HL-60 (cell line): Measurements from ENCODE around the gene OVCA2.

ENCODE experiments used
- DNase-seq, 2 experiments: peaks; one replicate each; pipeline ENCODE4 v3.0.0-alpha.2; 2010 to 2020; ENCODE audit warnings: low read depth in 1 of 2, low spot score in 1 of 2
- H3K27ac ChIP-seq: fragments of 250-450 bp; sonication (Bioruptor Pico); replicated peaks from 2 replicates; pipeline ENCODE4 v1.5.1; 2020; ENCODE audit warnings: mild to moderate bottlenecking, moderate library complexity
- H3K27me3 ChIP-seq: fragments of 250-450 bp; sonication (Bioruptor Pico); 2 replicates; pipeline ENCODE4 v1.5.1; 2021; ENCODE audit warnings: mild to moderate bottlenecking, moderate library complexity; ENCODE audit not compliant: insufficient read depth, poor library complexity, severe bottlenecking
- H3K4me3 ChIP-seq: replicated peaks from 2 replicates; pipeline ENCODE4 v1.5.1; 2011; ENCODE audit warnings: mild to moderate bottlenecking, control low read depth, low read length; ENCODE audit not compliant: insufficient read depth
- GABPA ChIP-seq: IDR thresholded peaks from 2 replicates; pipeline ENCODE4 v1.6.1; 2012; ENCODE audit warnings: low read depth
- POLR2AphosphoS5 ChIP-seq: IDR thresholded peaks from 2 replicates; pipeline ENCODE4 v1.6.1; 2012; ENCODE audit warnings: low read depth
- SPI1 ChIP-seq: IDR thresholded peaks from 2 replicates; pipeline ENCODE4 v1.6.1; 2012; ENCODE audit warnings: low read depth, mild to moderate bottlenecking, borderline replicate concordance
- TF ChIP-seq, protein P1 (sequence below): IDR thresholded peaks from one replicate; pipeline ENCODE4 v1.5.1; 2011; ENCODE audit warnings: low read length, control low read depth, inconsistent platforms; ENCODE audit not compliant: insufficient read depth
- TF ChIP-seq, protein P2 (sequence below): IDR thresholded peaks from 2 replicates; pipeline ENCODE4 v1.6.1; 2012; ENCODE audit warnings: low read depth; ENCODE audit not compliant: insufficient replicate concordance

OVCA2 gene

DNA sequence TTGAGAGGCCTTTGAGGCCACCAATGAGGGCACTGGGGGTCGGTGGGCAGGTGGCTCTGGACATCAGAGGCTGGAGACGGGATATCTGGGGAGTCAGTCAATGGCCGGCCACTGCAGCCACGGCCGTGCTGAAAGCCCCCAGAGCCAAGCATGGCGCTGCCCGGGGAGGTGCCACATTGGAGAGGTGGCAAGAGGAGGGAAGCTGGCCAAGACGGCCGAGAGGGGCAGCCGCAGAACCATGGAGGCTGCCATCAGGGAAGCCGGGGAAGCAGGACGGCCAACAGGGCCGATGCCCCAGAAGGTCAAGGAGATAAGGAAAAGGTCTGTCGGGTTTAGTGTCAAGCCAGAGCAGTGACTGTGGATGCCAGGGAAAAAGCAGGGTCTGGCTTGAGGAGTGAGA is 26.5 kb upstream of the OVCA2 start:
- no peak for DNase-seq
- Histone ChIP-seq H3K4me3 (no peak overlapping the region), H3K27ac (no peak overlapping the region), H3K27me3 (no peaks in the 10 kb centered on the region)
- TF ChIP-seq POLR2AphosphoS5 (no peak), GABPA (no peak), SPI1 (no peak)
- TF ChIP-seq, protein P1, sequence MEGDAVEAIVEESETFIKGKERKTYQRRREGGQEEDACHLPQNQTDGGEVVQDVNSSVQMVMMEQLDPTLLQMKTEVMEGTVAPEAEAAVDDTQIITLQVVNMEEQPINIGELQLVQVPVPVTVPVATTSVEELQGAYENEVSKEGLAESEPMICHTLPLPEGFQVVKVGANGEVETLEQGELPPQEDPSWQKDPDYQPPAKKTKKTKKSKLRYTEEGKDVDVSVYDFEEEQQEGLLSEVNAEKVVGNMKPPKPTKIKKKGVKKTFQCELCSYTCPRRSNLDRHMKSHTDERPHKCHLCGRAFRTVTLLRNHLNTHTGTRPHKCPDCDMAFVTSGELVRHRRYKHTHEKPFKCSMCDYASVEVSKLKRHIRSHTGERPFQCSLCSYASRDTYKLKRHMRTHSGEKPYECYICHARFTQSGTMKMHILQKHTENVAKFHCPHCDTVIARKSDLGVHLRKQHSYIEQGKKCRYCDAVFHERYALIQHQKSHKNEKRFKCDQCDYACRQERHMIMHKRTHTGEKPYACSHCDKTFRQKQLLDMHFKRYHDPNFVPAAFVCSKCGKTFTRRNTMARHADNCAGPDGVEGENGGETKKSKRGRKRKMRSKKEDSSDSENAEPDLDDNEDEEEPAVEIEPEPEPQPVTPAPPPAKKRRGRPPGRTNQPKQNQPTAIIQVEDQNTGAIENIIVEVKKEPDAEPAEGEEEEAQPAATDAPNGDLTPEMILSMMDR, result no peak
- TF ChIP-seq, protein P2, sequence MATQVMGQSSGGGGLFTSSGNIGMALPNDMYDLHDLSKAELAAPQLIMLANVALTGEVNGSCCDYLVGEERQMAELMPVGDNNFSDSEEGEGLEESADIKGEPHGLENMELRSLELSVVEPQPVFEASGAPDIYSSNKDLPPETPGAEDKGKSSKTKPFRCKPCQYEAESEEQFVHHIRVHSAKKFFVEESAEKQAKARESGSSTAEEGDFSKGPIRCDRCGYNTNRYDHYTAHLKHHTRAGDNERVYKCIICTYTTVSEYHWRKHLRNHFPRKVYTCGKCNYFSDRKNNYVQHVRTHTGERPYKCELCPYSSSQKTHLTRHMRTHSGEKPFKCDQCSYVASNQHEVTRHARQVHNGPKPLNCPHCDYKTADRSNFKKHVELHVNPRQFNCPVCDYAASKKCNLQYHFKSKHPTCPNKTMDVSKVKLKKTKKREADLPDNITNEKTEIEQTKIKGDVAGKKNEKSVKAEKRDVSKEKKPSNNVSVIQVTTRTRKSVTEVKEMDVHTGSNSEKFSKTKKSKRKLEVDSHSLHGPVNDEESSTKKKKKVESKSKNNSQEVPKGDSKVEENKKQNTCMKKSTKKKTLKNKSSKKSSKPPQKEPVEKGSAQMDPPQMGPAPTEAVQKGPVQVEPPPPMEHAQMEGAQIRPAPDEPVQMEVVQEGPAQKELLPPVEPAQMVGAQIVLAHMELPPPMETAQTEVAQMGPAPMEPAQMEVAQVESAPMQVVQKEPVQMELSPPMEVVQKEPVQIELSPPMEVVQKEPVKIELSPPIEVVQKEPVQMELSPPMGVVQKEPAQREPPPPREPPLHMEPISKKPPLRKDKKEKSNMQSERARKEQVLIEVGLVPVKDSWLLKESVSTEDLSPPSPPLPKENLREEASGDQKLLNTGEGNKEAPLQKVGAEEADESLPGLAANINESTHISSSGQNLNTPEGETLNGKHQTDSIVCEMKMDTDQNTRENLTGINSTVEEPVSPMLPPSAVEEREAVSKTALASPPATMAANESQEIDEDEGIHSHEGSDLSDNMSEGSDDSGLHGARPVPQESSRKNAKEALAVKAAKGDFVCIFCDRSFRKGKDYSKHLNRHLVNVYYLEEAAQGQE, result no peak

DNA sequence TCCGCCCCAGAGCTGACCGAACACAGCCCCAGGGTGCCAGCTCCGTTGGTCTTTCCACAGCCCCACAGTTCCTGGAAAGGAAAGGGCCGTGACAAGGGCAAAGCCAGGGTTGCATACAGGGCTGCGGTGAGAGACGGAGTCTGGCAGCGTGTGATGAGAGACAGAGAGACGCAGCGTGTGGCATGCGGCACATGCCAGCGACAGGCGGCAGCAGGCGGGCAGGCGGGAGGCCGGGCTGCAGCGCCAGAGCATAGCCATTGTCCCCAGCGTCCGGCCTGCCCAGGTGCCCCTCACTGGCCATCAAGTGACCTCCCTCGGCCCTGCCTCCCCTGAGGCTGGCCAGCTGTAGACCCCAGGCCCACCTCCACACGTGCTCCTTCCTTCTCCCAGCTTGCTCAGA is 25.3 kb upstream of the OVCA2 start:
- no peak overlapping the region for H3K4me3 ChIP-seq
- no peak overlapping the region for H3K27ac ChIP-seq
- no peaks in the 10 kb centered on the region for H3K27me3 ChIP-seq
- TF ChIP-seq, protein P1, result no peak
- TF ChIP-seq POLR2AphosphoS5, result no peak
- TF ChIP-seq SPI1, result no peak
- TF ChIP-seq GABPA, result no peak
- TF ChIP-seq, protein P2, result no peak
- no peak for DNase-seq

DNA sequence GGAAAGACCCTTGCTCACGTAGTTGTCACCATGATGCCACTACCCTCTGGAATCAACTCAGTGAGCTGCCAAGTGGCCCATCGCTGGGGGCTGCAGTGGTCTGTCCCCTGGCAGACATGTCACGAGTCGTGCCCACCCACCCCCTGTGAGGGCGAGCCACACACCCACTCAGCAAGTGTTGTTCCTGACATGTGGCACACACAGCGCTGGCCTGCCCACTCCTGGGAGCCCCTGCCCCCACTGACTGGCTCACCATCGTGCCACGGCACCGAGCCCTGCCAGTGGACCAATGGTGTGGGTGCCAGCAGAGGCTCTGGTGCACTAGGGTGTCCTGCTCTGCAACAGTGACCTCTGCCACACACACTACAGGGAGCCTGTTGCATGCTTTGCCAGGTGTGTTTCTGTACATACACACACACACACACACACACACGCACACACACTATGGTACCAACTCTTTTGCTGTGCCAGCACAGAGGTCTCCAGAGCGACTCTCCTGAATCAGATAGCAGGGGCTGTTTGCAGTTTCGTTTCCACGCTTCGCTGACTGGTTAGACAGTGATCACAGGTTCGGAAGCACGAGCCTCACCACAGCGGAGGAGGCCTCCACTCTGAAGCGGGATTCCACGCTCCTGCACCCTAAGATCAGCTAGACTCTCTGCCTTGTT is 24.4 kb upstream of the OVCA2 start:
- Histone ChIP-seq H3K27ac (no peak overlapping the region), H3K4me3 (no peak overlapping the region), H3K27me3 (no peaks in the 10 kb centered on the region)
- TF ChIP-seq, protein P1, result no peak
- no peak for TF ChIP-seq SPI1
- TF ChIP-seq POLR2AphosphoS5, result no peak
- DNase-seq, result no peak
